Retinal pigment epithelial cell (primary cell): Measurements from ENCODE around the gene ADSS2.

Source experiments
- DNase-seq: peaks from one replicate; pipeline ENCODE4 v3.0.0-alpha.2; 2010; ENCODE audit warnings: low read depth
- H3K4me3 ChIP-seq: 2 replicates; pipeline ENCODE4 v1.5.1; 2011; ENCODE audit warnings: mild to moderate bottlenecking, low read length, control low read depth, moderate library complexity
- CTCF ChIP-seq: conservative IDR thresholded peaks from 2 replicates; pipeline ENCODE4 v1.5.1; 2011; ENCODE audit warnings: low read depth, low read length, control low read depth, inconsistent platforms

ADSS2 gene

GRCh38 chr1:244461245-244462071 is 9.7 kb upstream of the ADSS2 start, which contains the start of gene CATSPERE:
CATSPERE (plus strand) TSS chr1:244461273; CDS start chr1:244461430, 157 bp downstream.
- H3K4me3 ChIP-seq, result peak within 1 kb of the TSS; percentile 65
- peak; percentile 71 for DNase-seq
- no peak for TF ChIP-seq CTCF

- TF ChIP-seq CTCF, result no peak
- H3K4me3 ChIP-seq, result no peak overlapping the region
- no peak for DNase-seq
Observed at GRCh38 chr1:244460197-244460596, 8.5 kb upstream of the ADSS2 start.

- no peak for DNase-seq
- H3K4me3 ChIP-seq, result no peak overlapping the region
- no peak for TF ChIP-seq CTCF
Observed at GRCh38 chr1:244458781-244459180, 7.1 kb upstream of the ADSS2 start.

- no peak for TF ChIP-seq CTCF
- no peak overlapping the region for H3K4me3 ChIP-seq
- DNase-seq, result no peak
Observed at GRCh38 chr1:244456586-244456985, 4.9 kb upstream of the ADSS2 start.

GRCh38 chr1:244454412-244454811 is 2.7 kb upstream of the ADSS2 start:
- TF ChIP-seq CTCF, result no peak
- no peak overlapping the region for H3K4me3 ChIP-seq
- no peak for DNase-seq

GRCh38 chr1:244451951-244452795 is 464 bp upstream of the ADSS2 start:
- DNase-seq, result peak; percentile 97
- H3K4me3 ChIP-seq, result peak overlapping the region; percentile 87
- peak; percentile 33 for TF ChIP-seq CTCF
